Dermis microvascular lymphatic vessel endothelial cell (primary cell): ENCODE data around the gene STX8. TPM values are rescaled to one million over a fixed set of nuclear protein-coding genes. Genes with fewer than 3 reads are reported as not detected.

ENCODE experiments used
- DNase-seq, 2 donors: peaks; one replicate each; pipeline versions ENCODE4 v3.0.0 to v3.0.0-alpha.2; 2010; ENCODE audit warnings: low read depth in 2 of 2
- total RNA-seq: library from RNA; depleted of rRNA; stranded (reverse); fragments of >200 nt; gene quantifications from 2 replicates; pipeline ENCODE4 v1.2.1, GENCODE V29; 2014

STX8 gene
- total RNA-seq, 1 donor from 2014 or later: 49.3 TPM

DNA sequence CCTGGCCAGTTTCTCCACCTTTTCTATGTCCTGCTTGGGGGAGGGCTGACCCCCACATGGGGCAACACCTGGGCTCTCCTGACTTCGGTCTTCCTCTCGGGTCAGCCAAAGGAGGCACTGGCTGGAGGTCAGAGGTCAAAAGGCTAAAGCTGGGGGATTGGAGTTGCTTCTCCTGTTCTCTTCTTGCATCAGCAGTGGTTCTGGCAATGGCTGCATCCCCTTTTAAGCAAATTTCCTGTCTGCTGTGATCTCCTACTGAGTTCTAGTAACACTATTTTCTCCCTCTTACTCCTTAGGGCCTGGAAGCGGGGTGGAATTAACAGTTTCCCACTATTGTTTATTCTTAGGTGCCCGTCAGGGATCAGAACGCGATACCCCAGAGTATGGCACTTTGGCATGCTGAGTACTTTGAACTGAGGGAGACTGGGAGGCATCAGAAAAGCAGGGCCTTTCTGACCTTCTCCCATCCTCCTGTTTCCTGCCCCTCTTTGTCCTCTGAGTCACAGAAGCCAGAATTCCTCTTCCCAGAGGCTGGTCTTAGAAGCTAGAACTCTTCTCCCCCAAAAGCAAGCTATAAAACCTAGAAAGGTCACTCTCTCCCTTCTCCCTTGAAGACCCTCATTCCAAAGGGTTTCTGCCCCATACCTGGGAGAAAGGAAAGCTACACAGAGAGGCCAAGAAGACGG lies 268.2 kb downstream of the STX8 start:
- DNase-seq: peak in 1 of 2 donors; percentile 65

DNA sequence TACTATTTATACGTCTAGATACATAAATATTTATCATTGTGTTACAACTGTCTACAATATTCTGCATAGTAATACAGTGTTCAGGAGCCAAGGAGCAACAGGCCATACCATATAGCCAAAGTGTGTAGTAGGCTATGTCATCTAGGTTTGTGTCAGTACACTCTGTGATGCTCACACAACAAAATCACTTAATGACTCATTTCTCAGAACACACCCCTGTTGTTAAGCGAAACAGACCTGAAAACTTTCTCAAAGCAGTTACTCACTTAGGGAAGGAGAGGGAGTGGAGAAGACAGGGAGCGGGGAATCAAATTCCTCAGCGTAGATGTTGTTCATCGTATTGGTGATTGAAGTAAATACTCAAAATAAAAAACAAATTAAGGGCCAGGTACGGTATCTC lies 269.5 kb downstream of the STX8 start:
- no peak for DNase-seq

DNA sequence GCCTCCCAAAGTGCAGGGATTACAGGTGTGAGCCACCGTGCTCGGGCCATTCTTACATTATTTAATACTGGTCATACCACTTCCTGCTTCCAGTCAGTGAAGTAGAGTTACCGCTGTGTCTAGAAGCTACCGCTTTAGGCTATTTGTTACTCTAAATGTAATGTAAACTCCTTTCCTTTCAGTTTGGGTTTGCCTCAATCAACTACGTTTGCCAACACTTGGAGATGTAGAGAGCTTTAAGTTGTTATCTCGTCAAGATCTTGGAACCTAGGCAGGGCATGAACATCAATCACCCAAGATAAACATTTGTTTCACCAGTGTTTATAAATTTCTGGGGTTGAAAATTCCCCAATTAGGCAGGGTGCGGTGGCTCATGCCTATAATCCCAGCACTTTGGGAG lies 275.9 kb downstream of the STX8 start:
- DNase-seq: no peak

DNA sequence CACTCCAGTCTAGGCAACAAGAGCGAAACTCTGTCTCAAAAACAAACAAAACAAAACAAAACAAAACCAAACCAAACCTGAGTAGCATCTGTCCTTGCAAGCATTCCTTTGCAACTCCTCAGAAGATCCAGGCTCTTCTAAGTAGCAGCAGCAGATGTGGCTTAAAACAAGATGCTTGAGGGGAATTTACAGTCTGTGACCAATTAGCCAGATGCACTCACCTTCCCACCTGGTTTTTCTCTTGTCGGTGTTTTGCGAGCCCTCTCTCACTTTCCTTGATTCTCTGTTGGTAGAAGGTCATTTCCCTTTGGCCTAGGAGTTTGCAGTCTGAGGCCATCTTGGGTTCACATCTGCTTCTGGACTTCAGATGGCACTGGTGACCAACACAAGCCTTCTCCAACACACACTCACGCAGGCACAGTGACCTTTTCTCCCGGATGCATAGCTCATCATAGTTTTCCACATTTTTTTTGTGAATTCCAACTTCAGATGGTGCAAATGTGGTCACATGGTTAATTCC lies 276.8 kb downstream of the STX8 start:
- no peak for DNase-seq

DNA sequence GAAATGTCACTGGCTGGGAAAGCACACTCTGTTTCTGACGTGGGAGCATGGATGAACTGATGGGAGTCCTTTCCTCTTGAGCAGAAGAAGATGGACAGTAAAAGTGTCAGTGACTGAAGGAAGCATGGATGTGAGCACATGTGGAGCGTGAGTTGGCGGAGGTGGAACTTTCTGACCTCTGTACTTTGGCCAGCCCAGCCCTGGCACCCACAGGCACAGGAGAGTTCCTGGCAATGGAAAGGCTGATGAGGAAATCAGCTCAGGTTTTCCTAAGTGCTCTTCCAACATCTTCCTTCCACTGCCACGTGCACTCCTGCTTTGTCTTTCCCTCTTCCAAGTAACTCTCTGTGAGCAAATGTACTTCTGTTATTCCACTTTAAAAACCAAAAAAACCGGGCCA lies 277.5 kb downstream of the STX8 start:
- no peak for DNase-seq

DNA sequence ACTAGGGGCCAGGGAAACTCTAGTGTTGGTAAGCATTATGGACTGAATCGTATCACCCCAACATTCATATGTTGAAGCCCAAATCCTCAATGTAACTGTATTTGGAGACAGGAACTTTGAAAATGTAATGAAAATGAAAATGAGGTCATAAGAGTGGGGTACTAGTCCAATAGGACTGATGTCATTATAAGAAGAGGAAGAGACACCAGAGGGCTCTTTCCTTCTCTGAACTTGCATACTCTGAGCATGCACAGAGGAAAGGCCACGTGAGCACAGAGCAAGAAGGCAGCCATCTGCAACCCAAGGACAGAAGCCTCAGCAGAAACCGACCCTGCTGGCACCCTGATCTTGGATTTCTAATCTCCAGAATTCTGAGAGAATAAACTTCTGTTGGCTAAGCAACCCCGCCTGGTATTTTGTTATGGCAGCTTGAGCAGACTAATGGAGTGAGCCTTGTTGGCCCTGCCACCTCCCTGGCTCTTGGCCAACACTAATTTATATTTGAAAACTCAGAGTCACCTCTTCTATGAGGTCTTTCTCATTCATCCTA lies 280.9 kb downstream of the STX8 start:
- DNase-seq: no peak

DNA sequence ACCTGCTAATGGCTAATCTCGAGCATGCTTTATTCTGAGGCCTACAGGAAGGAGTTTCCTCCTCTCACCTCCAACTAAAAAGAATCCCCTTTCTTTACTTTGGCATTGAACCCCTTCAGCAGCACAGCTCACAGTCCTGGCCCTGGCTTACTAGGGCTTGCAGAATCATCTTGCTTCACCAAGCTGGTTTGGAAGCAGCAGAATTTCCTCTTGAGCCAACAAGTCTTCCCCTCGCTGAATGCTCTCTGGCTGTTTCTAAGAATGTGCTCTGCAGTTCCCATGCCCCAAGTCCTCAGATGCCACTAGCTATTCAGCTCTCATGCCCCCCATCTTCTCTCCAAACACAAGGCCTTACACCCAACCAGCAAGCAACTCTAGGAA lies 283.1 kb downstream of the STX8 start:
- no peak for DNase-seq

DNA sequence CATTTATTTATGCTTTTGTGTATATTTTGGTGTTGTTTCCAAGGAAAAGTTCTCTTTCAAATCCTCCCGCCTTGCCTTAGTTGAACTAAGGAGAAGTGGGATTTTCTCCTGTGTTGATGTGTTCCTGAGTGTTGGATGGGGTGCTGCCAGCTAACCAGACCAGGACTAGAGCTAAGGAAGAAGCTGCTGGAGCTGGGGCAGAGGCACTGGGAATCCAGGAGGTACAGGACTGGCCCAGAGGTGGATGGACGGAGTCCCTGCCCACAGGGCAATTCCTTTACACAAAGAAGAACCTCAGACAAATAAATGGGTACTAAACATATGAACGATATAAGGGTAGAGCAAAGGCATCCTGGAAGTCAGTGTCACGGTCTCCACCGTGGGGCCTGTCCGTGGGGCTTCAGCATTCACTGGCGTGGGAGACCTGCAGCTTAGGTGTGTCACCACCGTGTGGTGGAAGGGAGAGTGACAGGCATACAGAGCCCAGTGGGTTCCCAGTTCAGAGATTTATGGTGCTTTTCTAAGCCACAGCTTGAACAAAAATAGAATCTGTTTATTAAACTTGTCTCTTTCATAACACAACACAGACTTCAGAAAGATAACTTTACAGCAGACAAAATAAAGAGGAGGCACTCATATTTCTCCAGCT lies 283.6 kb downstream of the STX8 start:
- peak; percentile 30 to 52 for DNase-seq

DNA sequence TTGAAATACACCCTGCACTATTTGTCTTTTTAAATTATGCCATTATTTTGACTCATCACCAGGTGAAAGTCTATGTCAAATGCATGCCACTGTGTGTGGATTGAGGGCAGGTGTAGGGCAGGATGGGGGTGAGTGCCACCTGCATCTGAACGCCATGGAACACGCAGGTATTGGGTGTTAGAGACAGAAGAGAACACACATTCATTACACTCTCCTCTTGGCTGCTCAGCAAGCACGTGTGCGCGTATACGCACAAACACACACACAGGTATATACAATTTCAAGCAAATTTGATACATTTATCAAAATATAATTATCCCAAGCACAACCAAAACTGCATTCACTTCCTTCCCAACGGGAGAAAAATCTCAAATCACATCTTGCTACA lies 285.4 kb downstream of the STX8 start:
- no peak for DNase-seq

DNA sequence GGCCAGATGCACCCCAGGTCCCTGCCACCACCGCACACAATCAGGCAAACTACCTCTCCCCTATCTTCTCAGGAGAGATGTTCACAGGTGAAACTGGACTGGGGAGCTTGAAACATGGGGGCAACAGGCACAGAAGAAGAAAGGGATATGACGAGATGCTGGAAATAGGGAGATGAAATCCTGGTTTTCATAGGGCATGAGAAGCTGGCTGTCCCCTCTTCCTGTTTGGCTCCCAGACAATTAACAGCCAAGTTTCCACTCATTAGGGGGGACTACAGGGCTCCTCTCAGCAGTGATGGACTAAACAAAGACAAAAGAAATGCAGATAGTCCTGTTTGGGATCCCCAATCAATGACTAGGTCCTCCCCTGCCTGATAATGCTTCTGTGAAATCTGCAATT lies 288.3 kb downstream of the STX8 start:
- no peak for DNase-seq

DNA sequence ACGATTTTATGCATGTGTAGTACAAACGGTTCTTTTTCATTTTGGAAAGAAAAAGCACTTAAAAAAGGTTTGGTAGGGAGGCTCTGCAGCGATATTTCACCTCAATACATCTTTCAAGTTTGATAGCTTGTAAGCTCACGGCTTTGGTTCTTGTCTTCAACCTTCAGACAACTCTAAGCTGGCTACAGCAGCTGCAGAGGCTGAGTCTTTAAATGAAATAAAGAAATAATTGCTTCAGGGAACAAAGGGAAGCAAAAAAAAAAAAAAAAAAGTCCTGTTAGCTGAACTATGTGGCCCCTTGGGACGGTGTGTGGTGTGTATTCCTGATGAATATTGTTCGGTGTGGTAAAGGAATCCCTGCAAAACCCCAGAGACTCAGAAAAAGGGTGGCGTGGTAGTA lies 289.2 kb downstream of the STX8 start:
- no peak for DNase-seq

DNA sequence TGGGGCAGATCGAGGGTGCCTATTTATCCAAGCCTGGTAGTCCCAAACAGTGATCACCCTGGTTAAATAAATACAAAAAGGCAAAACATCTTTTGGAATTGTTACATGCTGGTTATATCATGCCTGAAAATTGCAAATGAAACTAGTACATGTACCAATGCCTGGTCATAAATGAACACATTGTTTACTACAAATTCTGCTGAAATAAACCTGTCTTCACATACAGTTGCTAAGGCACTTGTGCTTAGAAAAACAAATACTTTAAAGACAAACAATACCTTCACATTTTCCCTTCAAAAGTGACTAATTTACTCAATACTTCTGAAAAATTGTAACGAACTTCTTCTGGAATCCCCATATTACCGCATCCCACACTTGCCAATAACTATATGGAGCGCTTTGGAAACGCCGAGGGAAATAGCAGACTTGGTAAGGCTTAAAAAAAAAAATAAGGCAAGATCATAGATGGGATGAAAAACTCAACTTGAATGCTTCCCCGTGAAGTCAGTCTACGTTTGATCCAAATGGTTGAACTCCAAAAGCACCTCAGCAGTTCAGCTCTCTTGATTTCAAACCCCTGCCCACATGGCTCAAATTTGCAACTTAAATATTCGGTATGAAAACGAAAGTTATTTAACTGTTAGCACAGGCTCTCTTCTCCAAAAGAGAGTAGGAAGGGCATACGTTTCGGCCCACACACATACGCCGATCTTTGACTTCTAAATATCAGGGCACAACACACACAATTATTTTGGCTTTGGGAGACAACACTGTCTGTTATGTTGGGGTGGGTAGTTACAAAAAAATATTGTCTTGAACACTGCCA lies 289.8 kb downstream of the STX8 start:
- peak in 1 of 2 donors; percentile 10 for DNase-seq

DNA sequence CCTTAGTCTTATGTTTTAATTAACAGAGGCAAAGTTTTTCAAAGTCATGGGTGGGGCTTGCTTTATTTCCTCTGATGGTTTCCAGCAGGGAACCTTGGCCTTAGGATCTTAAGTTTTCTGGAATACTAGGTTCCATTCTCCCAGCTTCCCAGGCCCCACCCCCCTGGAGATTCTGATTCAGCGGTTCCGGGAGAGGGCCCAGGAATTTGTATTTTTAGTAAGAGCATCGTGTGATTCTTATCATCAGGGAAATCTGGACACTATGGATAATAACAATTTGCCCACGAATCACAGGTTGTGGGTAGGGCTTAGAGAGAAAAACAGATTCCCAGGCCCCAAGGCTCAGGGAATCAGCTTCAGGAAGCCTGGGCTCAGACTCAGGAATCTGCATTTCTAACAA lies 290.7 kb downstream of the STX8 start:
- no peak for DNase-seq

DNA sequence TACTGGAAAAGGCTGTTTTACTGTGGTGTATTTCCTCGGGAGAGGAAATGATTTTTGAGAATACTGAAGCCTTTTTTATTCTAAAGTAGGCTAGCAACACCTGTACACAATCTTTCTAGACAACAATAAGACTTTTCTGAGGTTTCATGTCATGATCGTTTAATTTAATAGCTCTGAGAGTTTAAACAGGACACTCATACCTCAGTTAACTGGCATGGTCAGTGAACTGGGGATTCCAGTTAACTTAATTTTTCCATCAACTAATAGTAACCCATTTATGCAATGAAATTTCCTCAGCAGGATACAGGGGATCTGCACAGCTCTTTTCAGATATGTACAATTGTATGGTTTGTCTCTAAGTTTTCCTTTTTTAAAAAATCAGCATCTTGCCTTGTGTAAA lies 291.7 kb downstream of the STX8 start:
- DNase-seq: no peak

DNA sequence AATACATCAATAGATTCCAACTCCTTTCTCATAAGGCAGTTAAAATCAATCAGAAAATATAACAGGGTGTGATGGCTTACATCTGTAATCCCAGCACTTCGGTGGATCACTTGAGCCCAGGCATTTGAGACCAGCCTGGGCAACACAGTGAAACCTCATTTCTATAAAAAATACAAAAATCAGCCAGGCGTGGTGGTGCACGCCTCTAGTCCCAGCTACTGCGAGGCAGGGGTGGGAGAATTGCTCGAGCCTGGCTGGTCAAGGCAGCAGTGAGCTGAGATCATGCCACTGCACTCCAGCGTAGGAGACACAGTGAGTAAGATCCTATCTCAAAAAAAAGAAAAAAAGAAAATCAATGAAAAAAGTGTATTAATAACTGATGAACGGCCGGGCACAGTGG lies 295.7 kb downstream of the STX8 start:
- DNase-seq: no peak

DNA sequence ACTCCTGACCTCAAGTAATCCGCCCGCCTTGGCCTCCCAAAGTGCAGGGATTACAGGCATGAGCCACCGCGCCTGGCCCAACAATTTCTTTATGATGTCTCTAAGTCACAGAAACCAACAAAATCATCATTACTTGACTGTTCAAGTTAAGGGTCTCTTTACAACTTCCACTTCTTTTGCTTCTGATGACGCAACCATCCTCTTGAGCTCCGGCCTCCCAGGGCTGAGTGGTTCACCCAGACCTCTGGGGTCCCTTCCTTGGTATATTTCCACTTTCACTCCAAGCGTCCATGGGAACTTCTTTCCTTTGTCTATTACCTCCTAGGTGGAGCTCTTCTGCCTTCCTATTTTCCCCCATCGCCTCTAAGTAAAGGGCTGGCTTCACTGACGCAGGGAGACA lies 300.6 kb downstream of the STX8 start:
- DNase-seq: no peak

DNA sequence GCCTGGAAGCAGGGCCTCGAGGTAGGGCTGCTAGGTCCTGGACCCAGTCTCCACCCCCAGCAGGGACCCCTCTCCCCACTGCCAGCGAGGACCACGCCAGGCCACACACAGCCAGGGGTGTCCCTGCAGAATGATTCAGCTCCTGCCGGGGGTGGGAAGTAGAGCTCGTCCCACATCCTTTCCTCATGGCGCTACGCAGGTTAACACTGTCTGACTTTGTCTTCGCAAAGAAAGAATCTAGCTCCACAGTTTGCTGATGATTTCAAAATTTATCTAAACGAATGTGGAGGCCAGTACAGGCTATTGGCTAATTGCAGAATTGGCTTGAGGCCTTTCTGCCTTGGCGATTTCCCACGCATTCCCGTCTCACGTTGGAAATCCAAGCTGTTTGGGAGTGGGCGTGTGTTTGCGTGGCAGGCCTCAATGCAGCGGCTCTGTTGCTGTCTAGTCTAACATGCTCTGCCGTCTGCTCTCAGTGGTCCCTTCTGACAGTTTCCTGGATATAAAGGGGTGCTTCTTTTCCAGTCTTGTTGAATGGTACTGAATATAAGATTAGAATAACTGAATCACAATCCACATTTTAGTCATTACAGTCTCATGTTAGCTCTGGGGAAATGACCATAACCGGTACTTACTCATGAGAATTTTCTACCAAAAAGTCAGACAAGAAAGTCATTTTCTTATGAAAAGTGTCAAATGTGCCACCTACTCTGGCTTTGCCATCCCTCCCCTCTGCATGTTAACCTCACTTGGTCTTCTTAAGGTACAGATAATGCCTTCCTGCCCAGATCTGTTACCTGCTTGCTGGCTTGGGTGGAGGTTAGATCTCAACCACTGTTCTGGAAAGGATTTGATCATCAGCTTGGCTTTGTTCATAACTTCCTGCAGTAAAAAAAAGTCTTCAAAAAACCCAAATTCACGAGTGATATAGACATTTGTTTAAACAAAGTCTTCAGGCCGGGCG lies 301.9 kb downstream of the STX8 start:
- no peak for DNase-seq

DNA sequence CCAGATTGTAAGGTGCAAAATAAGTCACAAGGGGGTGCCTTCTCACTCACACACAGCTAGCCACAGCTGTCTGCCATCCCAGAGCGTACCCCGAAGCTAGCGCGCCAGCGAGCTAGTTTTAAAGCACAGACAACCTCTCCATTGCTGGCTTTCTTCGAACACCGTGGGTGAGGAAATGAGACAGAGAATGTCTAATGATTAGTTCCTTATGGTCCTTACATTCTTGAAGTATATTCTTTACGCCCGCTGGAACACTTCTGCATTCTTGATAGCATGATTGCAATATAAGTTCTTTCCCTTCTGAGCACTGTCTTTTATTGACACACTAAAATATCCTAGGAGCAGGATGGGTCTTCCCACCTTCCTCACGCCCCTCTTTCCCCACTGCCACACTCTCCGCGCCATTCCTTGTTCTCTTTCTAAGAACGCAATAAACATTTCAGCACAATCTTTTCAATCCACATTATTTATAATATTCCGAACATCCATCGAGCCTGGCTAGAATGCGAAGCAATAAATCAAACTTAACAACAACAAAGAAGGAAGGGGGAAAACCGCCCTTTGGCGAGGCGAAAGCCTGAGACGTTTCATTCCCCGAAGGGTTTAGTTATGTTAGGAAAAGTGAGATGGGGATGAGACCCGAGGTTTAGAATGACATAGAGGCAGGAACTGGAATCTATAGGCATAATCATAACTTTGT lies 303.0 kb downstream of the STX8 start:
- no peak for DNase-seq

DNA sequence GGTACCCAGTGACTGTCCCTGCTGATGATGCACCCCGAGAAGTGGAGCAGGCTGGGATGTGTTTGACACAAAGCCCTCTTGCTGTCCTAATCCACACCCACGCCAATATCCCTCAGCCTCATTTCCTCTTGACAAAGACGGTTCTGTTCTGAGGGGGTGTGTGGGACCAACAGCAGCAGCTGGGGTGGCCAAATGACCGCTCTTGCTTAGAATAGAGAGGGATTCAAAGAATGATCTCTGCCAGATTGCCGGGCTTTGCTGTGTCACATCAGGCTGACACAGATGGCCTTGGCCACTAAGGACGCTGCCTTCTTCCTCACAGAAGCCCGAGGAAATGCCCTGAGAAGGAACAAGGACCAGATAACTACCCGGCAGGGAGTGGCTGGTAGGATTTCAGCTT lies 303.6 kb downstream of the STX8 start:
- no peak for DNase-seq

DNA sequence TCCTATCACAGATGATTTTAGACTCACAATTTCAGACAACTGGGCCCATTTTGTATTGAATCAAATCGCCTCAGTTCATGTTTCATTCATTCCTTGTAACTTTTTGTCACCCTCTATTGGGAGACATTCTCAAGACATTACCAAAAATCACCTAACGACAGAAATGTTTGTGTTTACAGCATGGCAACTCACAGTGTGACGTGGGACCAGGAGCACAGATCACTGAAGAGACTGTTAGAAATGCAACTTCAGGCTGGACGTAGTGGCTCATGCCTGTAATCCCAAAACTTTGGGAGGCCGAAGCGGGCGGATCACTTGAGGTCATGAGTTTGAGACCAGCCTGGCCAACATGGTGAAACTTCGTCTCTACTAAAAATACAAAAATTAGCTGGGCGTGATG lies 304.7 kb downstream of the STX8 start:
- DNase-seq: no peak
